Vagina (tissue), 2 donors: ENCODE data around the gene NEDD4L.

Experiments
- POLR2AphosphoS5 ChIP-seq, 2 donors: sonication (generic); formaldehyde crosslinking; IDR thresholded peaks; one replicate each; pipeline ENCODE4 v1.9.0; 2017; ENCODE audit warnings: antibody characterized with exemption in 2 of 2, mild to moderate bottlenecking in 2 of 2, low read depth in 1 of 2; ENCODE audit not compliant: insufficient read depth in 1 of 2
- TF ChIP-seq, protein P1 (sequence below), 3 experiments: fragments of 450-650 bp in 2 of 3; fragments of 200-600 bp in 1 of 3; sonication (generic) in 1 of 3; IDR thresholded peaks; one replicate each; pipeline ENCODE4 v1.5.1; 2017 to 2019; ENCODE audit warnings: antibody characterized with exemption in 3 of 3, mild to moderate bottlenecking in 2 of 3, moderate library complexity in 2 of 3

DNA sequence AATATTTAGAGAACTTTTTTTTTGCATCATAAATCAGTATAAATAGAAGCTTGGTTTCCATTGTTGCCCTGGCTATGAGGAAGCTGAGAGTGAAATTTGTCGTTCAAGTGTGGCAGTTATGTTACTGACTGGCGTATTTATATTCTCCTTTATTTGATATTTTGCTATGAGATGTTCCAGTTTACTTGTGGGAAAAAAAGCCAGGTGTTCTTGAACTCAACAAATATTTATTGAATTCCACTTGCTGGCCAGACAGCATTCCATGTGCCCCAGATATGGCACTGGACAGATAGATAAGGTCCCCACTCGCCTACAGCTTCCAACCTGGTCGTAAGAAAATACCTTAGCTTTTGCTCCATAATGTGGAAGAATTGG, 44.7 kb downstream of the NEDD4L start:
- no peak for TF ChIP-seq POLR2AphosphoS5 (IDR thresholded peaks at IDR 0.05; ENCODE audit: insufficient read depth in 1 of 2, low read depth in 1 of 2)
- TF ChIP-seq, protein P1, sequence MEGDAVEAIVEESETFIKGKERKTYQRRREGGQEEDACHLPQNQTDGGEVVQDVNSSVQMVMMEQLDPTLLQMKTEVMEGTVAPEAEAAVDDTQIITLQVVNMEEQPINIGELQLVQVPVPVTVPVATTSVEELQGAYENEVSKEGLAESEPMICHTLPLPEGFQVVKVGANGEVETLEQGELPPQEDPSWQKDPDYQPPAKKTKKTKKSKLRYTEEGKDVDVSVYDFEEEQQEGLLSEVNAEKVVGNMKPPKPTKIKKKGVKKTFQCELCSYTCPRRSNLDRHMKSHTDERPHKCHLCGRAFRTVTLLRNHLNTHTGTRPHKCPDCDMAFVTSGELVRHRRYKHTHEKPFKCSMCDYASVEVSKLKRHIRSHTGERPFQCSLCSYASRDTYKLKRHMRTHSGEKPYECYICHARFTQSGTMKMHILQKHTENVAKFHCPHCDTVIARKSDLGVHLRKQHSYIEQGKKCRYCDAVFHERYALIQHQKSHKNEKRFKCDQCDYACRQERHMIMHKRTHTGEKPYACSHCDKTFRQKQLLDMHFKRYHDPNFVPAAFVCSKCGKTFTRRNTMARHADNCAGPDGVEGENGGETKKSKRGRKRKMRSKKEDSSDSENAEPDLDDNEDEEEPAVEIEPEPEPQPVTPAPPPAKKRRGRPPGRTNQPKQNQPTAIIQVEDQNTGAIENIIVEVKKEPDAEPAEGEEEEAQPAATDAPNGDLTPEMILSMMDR (IDR thresholded peaks at IDR 0.05) = no peak
